ENCODE results near the gene DMD.

DNA sequence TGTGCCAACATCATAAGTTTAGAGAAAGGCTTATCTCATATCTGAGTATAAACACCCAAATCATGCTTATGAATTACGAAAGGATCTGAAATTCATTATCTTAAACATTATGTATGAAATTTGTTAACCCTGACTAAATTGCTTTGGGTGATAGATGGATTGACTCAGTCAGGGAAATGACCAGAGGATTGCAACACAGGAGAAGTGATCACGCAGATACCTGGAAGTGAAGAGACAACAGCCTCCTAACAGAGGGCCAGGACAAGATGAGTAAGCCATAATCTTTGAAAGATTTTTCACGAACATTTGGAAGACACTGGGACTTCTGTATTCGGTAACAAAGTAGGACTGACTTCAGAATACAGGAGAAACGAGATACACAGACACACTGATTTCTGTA is 363.4 kb downstream of the DMD start:
- no peak for TF ChIP-seq EZH2 (IDR thresholded peaks at IDR 0.05; ENCODE audit: insufficient read depth, poor library complexity, severe bottlenecking)
- TF ChIP-seq EZH2phosphoT487 (IDR thresholded peaks at IDR 0.05; ENCODE audit: insufficient read depth, low read depth): no peak

Measured in GM23248 (cell line).